H1 (cell line): ENCODE data around the gene CDYL. TPM values are rescaled to one million over a fixed set of nuclear protein-coding genes. Genes with fewer than 3 reads are reported as not detected.

Experiments used
- CTCF ChIA-PET: fragments of 300-600 bp; sonication (Branson Sonifier 250); formaldehyde crosslinking; loops from one replicate; lab custom pipeline; 2021; ENCODE audit not compliant: partially characterized antibody; lab: Charles Lee
- POLR2A ChIA-PET: fragments of 300-600 bp; sonication (Branson Sonifier 250); formaldehyde crosslinking; loops from one replicate; lab custom pipeline; 2021; ENCODE audit warnings: inconsistent platforms; ENCODE audit not compliant: partially characterized antibody; lab: Charles Lee
- DNase-seq, 2 experiments: peaks; one replicate each; pipeline versions ENCODE4 v3.0.0 to v3.0.0-alpha.2; 2010 to 2022; ENCODE audit warnings: low spot score in 2 of 2, low read depth in 1 of 2, mixed read lengths in 1 of 2
- FAIRE-seq: peaks from 2 replicates; lab custom pipeline; 2011; peaks lifted over from hg19 to GRCh38; lab: Jason Lieb, UNC
- H2AFZ ChIP-seq: 2 replicates; pipeline ENCODE4 v1.8.1; 2012; ENCODE audit warnings: low read length, inconsistent platforms
- H2AK5ac ChIP-seq: 2 replicates; pipeline ENCODE4 v1.6.1; 2013; ENCODE audit warnings: low read depth, low read length
- H2BK120ac ChIP-seq: replicated peaks from 2 replicates; pipeline ENCODE3; 2013; ENCODE audit warnings: low read depth, low read length, inconsistent platforms
- H2BK12ac ChIP-seq: 2 replicates; pipeline ENCODE4 v1.6.1; 2013; ENCODE audit warnings: low read depth, low read length
- H2BK15ac ChIP-seq: 2 replicates; pipeline ENCODE4 v1.6.1; 2013; ENCODE audit warnings: low read length
- H2BK20ac ChIP-seq: 2 replicates; pipeline ENCODE4 v1.6.1; 2013; ENCODE audit warnings: low read length
- H2BK5ac ChIP-seq: 2 replicates; pipeline ENCODE4 v1.6.1; 2013; ENCODE audit warnings: low read depth, low read length
- H3K14ac ChIP-seq: 2 replicates; pipeline ENCODE4 v1.6.1; 2013; ENCODE audit warnings: inconsistent platforms; ENCODE audit not compliant: insufficient read length
- H3K18ac ChIP-seq: 2 replicates; pipeline ENCODE4 v1.6.1; 2013; ENCODE audit warnings: low read length; ENCODE audit errors: extremely low read depth
- H3K23ac ChIP-seq: 2 replicates; pipeline ENCODE4 v1.6.1; 2013; ENCODE audit warnings: inconsistent platforms; ENCODE audit not compliant: insufficient read length
- H3K23me2 ChIP-seq: 2 replicates; pipeline ENCODE4 v1.6.1; 2013; ENCODE audit warnings: low read depth, low read length
- H3K27ac ChIP-seq: 2 replicates; pipeline ENCODE4 v1.6.1; 2011; ENCODE audit warnings: low read depth, low read length, inconsistent platforms
- H3K27me3 ChIP-seq, 4 experiments: replicated peaks in 1 of 4; 1 replicate in 1 of 4; 2 replicates in 3 of 4; pipeline versions ENCODE4 v1.6.1 to v1.8.1; 2011 to 2013; ENCODE audit warnings: low read length in 3 of 4, mild to moderate bottlenecking in 3 of 4, inconsistent platforms in 2 of 4, mixed read lengths in 2 of 4, moderate library complexity in 1 of 4; ENCODE audit not compliant: control insufficient read depth in 3 of 4, insufficient read depth in 3 of 4; ENCODE audit errors: extremely low read depth in 1 of 4
- H3K36me3 ChIP-seq, 4 experiments: 2 replicates each; pipeline versions ENCODE4 v1.6.1 to v1.8.1; 2011 to 2013; ENCODE audit warnings: mild to moderate bottlenecking in 4 of 4, low read length in 3 of 4, moderate library complexity in 2 of 4, control low read depth in 1 of 4, inconsistent platforms in 1 of 4; ENCODE audit not compliant: insufficient read depth in 4 of 4, control insufficient read depth in 2 of 4
- H3K4ac ChIP-seq: replicated peaks from 2 replicates; pipeline ENCODE3; 2013; ENCODE audit warnings: low read length, low read depth, mixed read lengths, inconsistent platforms; ENCODE audit not compliant: insufficient read length
- H3K4me1 ChIP-seq, 4 experiments: replicated peaks in 1 of 4; 1 replicate in 1 of 4; 2 replicates in 3 of 4; pipeline versions ENCODE4 v1.6.1 to v1.8.1; 2011 to 2013; ENCODE audit warnings: low read length in 3 of 4, inconsistent platforms in 2 of 4, mixed read lengths in 1 of 4; ENCODE audit not compliant: insufficient read depth in 4 of 4, control insufficient read depth in 3 of 4
- H3K4me2 ChIP-seq, 2 experiments: 2 replicates each; pipeline versions ENCODE4 v1.6.1 to v1.8.1; 2011 to 2013; ENCODE audit warnings: low read depth in 2 of 2, low read length in 2 of 2, control low read depth in 1 of 2, inconsistent platforms in 1 of 2, mild to moderate bottlenecking in 1 of 2; ENCODE audit not compliant: insufficient read depth in 1 of 2
- H3K4me3 ChIP-seq, 4 experiments: fragments of 200-600, 300-600 bp in 1 of 4; sonication (generic), shearing (Covaris generic), sonication (Bioruptor Twin) in 1 of 4; 2 replicates each; pipeline versions ENCODE4 v1.5.1 to v1.8.1; 2011 to 2016; ENCODE audit warnings: low read length in 4 of 4, low read depth in 3 of 4, control low read depth in 2 of 4, inconsistent platforms in 2 of 4, mild to moderate bottlenecking in 2 of 4, mixed read lengths in 1 of 4, moderate library complexity in 1 of 4; ENCODE audit not compliant: insufficient read depth in 2 of 4; ENCODE audit errors: extremely low read depth in 1 of 4
- H3K56ac ChIP-seq: replicated peaks from 2 replicates; pipeline ENCODE3; 2013; ENCODE audit warnings: low read depth, mild to moderate bottlenecking, mixed read lengths, low read length, inconsistent platforms; ENCODE audit not compliant: insufficient read length
- H3K79me1 ChIP-seq: 2 replicates; pipeline ENCODE4 v1.6.1; 2013; ENCODE audit warnings: low read depth, low read length, control low read depth
- H3K79me2 ChIP-seq, 2 experiments: 2 replicates each; pipeline versions ENCODE4 v1.6.1 to v1.8.1; 2012 to 2013; ENCODE audit warnings: low read length in 2 of 2, mild to moderate bottlenecking in 2 of 2, inconsistent platforms in 1 of 2; ENCODE audit not compliant: insufficient read depth in 2 of 2, control insufficient read depth in 1 of 2
- H3K9ac ChIP-seq, 4 experiments: replicated peaks in 1 of 4; 1 replicate in 1 of 4; 2 replicates in 3 of 4; pipeline versions ENCODE4 v1.6.1 to v1.8.1; 2011 to 2013; ENCODE audit warnings: low read depth in 3 of 4, low read length in 3 of 4, control low read depth in 2 of 4, mild to moderate bottlenecking in 2 of 4, moderate library complexity in 2 of 4, inconsistent platforms in 1 of 4; ENCODE audit errors: extremely low read depth in 1 of 4
- H3K9me3 ChIP-seq, 2 experiments: 2 replicates each; pipeline versions ENCODE4 v1.6.1 to v1.8.1; 2012 to 2013; ENCODE audit warnings: mild to moderate bottlenecking in 2 of 2, moderate library complexity in 2 of 2, control low read depth in 1 of 2, inconsistent platforms in 1 of 2, low read depth in 1 of 2, low read length in 1 of 2, mixed read lengths in 1 of 2; ENCODE audit not compliant: insufficient read depth in 2 of 2
- H4K20me1 ChIP-seq, 2 experiments: replicated peaks in 1 of 2; 2 replicates each; pipeline versions ENCODE3 to v1.8.1; 2011 to 2013; ENCODE audit warnings: inconsistent platforms in 2 of 2, low read length in 2 of 2, mild to moderate bottlenecking in 1 of 2; ENCODE audit not compliant: insufficient read depth in 2 of 2, control insufficient read depth in 1 of 2
- H4K5ac ChIP-seq: 2 replicates; pipeline ENCODE4 v1.6.1; 2013; ENCODE audit warnings: low read length, low read depth, mixed read lengths, inconsistent platforms; ENCODE audit not compliant: insufficient read length
- H4K8ac ChIP-seq: 2 replicates; pipeline ENCODE4 v1.8.0; 2013; ENCODE audit warnings: mild to moderate bottlenecking, moderate library complexity, low read length, inconsistent platforms; ENCODE audit not compliant: insufficient read depth; ENCODE audit errors: extremely low read depth
- H4K91ac ChIP-seq: replicated peaks from 2 replicates; pipeline ENCODE3; 2013; ENCODE audit warnings: low read length, mixed read lengths, inconsistent platforms; ENCODE audit not compliant: insufficient read length
- ASH2L ChIP-seq: fragments of 200-600, 300-600 bp; sonication (generic); IDR thresholded peaks from one replicate; pipeline ENCODE4 v1.7.1; 2017; ENCODE audit warnings: low read length
- JUND ChIP-seq: IDR thresholded peaks from 2 replicates; pipeline ENCODE4 v1.6.1; 2011; ENCODE audit warnings: mild to moderate bottlenecking, improper control_type of control experiment, low read length
- RNF2 ChIP-seq: fragments of 200-900, 300-1000 bp; sonication (generic); IDR thresholded peaks from 2 replicates; pipeline ENCODE4 v1.7.1; 2016; ENCODE audit warnings: borderline replicate concordance, low read depth, mild to moderate bottlenecking, antibody characterized with exemption, low read length; ENCODE audit not compliant: poor library complexity, severe bottlenecking; ENCODE audit errors: missing control alignments
- SAP30 ChIP-seq: fragments of 300-600 bp; sonication (generic); IDR thresholded peaks from 2 replicates; pipeline ENCODE4 v1.7.1; 2012; ENCODE audit warnings: low read length, moderate library complexity, mild to moderate bottlenecking, inconsistent platforms; ENCODE audit not compliant: insufficient read depth, insufficient replicate concordance
- TEAD4 ChIP-seq: IDR thresholded peaks from 2 replicates; pipeline ENCODE4 v1.6.1; 2012; ENCODE audit warnings: low read depth, low read length, inconsistent platforms, mixed read lengths
- WGBS, 2 experiments: shearing (Covaris generic) in 1 of 2; methylation state at CpG; one replicate each; pipeline versions ENCODE4 v1.1.6 to v1.1.7; 2013 to 2015; ENCODE audit warnings: low lambda C conversion rate in 2 of 2, mixed read lengths in 2 of 2, inconsistent platforms in 1 of 2, low coverage in 1 of 2, missing lambda C conversion rate in 1 of 2; ENCODE audit not compliant: insufficient replicate concordance in 2 of 2, insufficient coverage in 1 of 2, insufficient read length in 1 of 2; ENCODE audit errors: extremely low coverage in 1 of 2, missing lambda C conversion rate in 1 of 2; 5-methylcytosine and 5-hydroxymethylcytosine counted together
- polyA plus RNA-seq, 7 experiments: library from polyadenylated mRNA; depleted of rRNA in 3 of 7; stranded (reverse) in 5 of 7; unstranded in 2 of 7; fragments of >200 nt in 5 of 7; fragments of 200-250 nt in 2 of 7; gene quantifications; 1 replicate in 5 of 7; 2 replicates in 1 of 7; 4 replicates in 1 of 7; pipeline versions ENCODE4 v1.2.1 to v1.2.3, GENCODE V29; 2011 to 2013; ENCODE audit warnings: missing spikeins in 2 of 7, mixed read lengths in 2 of 7
- total RNA-seq: library from RNA; stranded (reverse); fragmentation: NEBNext Ultra II Directional; extraction: Animal tissue kit (Norgen Biotek cat#: 25700); gene quantifications from 2 replicates; pipeline ENCODE4 v1.2.1, GENCODE V29; 2021
- TF ChIP-seq, protein P1 (sequence below): IDR thresholded peaks from 2 replicates; pipeline ENCODE4 v1.6.1; 2011; ENCODE audit warnings: low read length, improper control_type of control experiment

CDYL gene
- total and polyA plus RNA-seq, 2 of the 8 experiments (the other 6 are each of a cell fraction or from before 2014, with no cell fraction given), result 56.4 to 119 TPM

DNA sequence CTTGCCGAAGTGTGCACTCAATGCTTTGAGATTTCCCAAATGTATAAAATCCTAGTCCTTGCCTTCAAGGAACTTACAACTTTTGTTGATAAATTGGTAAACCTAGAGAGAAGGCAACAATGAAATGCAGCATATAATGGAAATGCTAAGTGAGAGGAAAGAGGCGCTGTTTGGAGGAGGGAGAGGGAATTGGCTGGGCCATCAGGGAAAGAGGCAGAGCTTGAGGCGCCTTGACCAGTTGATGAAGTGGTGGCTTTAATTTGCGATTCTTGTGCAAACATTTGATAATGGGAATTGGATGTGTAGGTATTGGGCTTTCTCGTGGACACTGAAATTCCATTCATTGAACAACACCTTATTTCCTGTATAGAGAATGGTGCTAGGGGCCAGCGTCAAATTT lies 1.9 kb upstream of the CDYL start:
- Histone ChIP-seq H2AK5ac (no peak overlapping the region), H3K9ac (peak overlapping the region in 3 of 4 experiments; percentile 42 to 80 (median 56); a peak in 5 of 7 replicates), H3K23me2 (peaks cover 16% of the 10 kb centered on the region), H3K4me1 (peaks cover 3 to 12% (median 12%) of the 10 kb centered on the region in 4 experiments; a peak in 5 of 7 replicates), H2BK5ac (no peak overlapping the region; the same call in 1 of the 2 replicates), H4K91ac (no peak overlapping the region), H3K14ac (no peak overlapping the region), H3K4me2 (peak overlapping the region; percentile 93 to 94), H4K8ac (no peak overlapping the region), H4K20me1 (peaks cover 26 to 29% of the 10 kb centered on the region in 2 experiments), H3K27me3 (peaks cover 10 to 23% (median 20%) of the 10 kb centered on the region in 4 experiments), H3K23ac (no peak overlapping the region), H2BK120ac (no peak overlapping the region), H3K36me3 (peaks cover 0 to 4% (median 0%) of the 10 kb centered on the region in 4 experiments; a peak in 1 of 8 replicates), H3K56ac (no peak overlapping the region), H3K18ac (peak overlapping the region; percentile 55; the same call in 1 of the 2 replicates), H2BK20ac (no peak overlapping the region), H3K27ac (no peak overlapping the region), H4K5ac (no peak overlapping the region), H3K4me3 (peak overlapping the region; percentile 84 to 90 (median 88)), H3K4ac (no peak overlapping the region), H2BK15ac (peak overlapping the region; percentile 66; the same call in 1 of the 2 replicates), H3K9me3 (peaks cover 0 to 3% of the 10 kb centered on the region in 2 experiments; a peak in 2 of 4 replicates), H2AFZ (no peak overlapping the region), H3K79me1 (peaks cover 10% of the 10 kb centered on the region; the same call in 1 of the 2 replicates), H3K79me2 (peaks cover 31 to 52% of the 10 kb centered on the region in 2 experiments), H2BK12ac (peak overlapping the region; percentile 82; the same call in 1 of the 2 replicates)
- 1% methylated on average over 6 of the region's 6 CpGs; no CpG with 5 or more reads in 1 of the 2 experiments for WGBS, 2 experiments
- DNase-seq, result no peak
- TF ChIP-seq SAP30 (peak; percentile 35), JUND (no peak), ASH2L (no peak), TEAD4 (no peak), RNF2 (no peak)
- TF ChIP-seq, protein P1, sequence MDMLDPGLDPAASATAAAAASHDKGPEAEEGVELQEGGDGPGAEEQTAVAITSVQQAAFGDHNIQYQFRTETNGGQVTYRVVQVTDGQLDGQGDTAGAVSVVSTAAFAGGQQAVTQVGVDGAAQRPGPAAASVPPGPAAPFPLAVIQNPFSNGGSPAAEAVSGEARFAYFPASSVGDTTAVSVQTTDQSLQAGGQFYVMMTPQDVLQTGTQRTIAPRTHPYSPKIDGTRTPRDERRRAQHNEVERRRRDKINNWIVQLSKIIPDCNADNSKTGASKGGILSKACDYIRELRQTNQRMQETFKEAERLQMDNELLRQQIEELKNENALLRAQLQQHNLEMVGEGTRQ, result no peak
- POLR2A ChIA-PET, result interaction anchor here (0.9 to 1.7 kb wide), 5 partner anchors 8 to 102 kb away, joined by 3 to 6 read pairs (median 3); no protein-coding TSS in a partner anchor
- CTCF ChIA-PET, result interaction anchor here (0.7 kb wide), 1 partner anchor 15 kb away, joined by 3 read pairs; no protein-coding TSS in a partner anchor
- no peak for FAIRE-seq
